Stomach (tissue), 4 donors: Measurements from ENCODE around the gene ETV6.

ENCODE experiments used
- CTCF ChIP-seq, 7 experiments: fragments of 450-650 bp in 4 of 7; fragments of 200-600 bp in 3 of 7; sonication (generic) in 3 of 7; IDR thresholded peaks; one replicate each; pipeline ENCODE4 v1.5.1; 2016 to 2019; ENCODE audit warnings: antibody characterized with exemption in 7 of 7, control low read depth in 2 of 7, mild to moderate bottlenecking in 1 of 7
- POLR2A ChIP-seq, 4 donors: fragments of 450-650 bp; IDR thresholded peaks; one replicate each; pipeline ENCODE4 v1.6.1; 2016; ENCODE audit warnings: antibody characterized with exemption in 4 of 4, control low read depth in 2 of 4, mild to moderate bottlenecking in 1 of 4, moderate library complexity in 1 of 4

GRCh38 chr12:11728154-11728755, 78.8 kb downstream of the ETV6 start:
- TF ChIP-seq CTCF (IDR thresholded peaks at IDR 0.05) (no peak), POLR2A (IDR thresholded peaks at IDR 0.05) (no peak)
